ENCODE data around the gene AQP3. TPM values are rescaled to one million over a fixed set of nuclear protein-coding genes. Genes with fewer than 3 reads are reported as not detected.

Gene AQP3
- total and polyA plus RNA-seq, 2 of the 13 experiments (the other 11 are each of a cell fraction or from before 2014, with no cell fraction given) = 1.4 to 5.5 TPM

DNA sequence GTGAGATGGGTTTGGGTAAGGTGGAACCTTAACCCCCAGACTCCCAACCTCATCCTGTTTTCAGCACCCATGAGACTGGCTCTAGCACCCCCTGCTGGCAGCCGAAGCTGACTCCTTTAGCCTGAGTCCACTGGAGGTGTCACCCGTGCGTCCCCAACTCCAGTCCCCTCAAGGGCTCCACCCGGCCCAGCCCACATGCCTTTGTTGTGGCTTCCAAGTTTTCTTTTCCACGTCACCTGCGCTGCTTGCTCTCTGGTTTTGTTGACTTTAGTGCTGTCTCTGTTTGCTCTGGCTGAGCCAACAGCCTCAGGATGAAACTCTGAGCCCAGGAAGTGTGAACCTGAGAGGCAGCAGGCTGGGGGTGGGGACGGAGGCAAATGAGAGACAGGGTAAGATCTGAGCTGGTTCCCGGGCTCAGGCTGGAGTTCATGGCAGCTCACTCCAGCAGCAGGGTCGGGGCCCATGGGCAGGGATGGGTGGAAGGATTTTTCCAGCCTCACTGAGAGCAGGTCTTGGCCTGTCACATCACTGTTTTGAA, 31.8 kb downstream of the AQP3 start (continued):
- TF ChIP-seq, protein P1, sequence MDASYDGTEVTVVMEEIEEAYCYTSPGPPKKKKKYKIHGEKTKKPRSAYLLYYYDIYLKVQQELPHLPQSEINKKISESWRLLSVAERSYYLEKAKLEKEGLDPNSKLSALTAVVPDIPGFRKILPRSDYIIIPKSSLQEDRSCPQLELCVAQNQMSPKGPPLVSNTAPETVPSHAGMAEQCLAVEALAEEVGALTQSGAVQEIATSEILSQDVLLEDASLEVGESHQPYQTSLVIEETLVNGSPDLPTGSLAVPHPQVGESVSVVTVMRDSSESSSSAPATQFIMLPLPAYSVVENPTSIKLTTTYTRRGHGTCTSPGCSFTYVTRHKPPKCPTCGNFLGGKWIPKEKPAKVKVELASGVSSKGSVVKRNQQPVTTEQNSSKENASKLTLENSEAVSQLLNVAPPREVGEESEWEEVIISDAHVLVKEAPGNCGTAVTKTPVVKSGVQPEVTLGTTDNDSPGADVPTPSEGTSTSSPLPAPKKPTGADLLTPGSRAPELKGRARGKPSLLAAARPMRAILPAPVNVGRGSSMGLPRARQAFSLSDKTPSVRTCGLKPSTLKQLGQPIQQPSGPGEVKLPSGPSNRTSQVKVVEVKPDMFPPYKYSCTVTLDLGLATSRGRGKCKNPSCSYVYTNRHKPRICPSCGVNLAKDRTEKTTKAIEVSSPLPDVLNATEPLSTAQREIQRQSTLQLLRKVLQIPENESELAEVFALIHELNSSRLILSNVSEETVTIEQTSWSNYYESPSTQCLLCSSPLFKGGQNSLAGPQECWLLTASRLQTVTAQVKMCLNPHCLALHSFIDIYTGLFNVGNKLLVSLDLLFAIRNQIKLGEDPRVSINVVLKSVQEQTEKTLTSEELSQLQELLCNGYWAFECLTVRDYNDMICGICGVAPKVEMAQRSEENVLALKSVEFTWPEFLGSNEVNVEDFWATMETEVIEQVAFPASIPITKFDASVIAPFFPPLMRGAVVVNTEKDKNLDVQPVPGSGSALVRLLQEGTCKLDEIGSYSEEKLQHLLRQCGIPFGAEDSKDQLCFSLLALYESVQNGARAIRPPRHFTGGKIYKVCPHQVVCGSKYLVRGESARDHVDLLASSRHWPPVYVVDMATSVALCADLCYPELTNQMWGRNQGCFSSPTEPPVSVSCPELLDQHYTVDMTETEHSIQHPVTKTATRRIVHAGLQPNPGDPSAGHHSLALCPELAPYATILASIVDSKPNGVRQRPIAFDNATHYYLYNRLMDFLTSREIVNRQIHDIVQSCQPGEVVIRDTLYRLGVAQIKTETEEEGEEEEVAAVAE (CRISPR knock-in tag; IDR thresholded peaks at IDR 0.05; ENCODE audit: borderline replicate concordance) = peak; percentile 90
- TF ChIP-seq KMT2A (CRISPR knock-in tag; IDR thresholded peaks at IDR 0.05) = peak; percentile 44; the same call in 1 of the 2 replicates
- TF ChIP-seq, protein P2, sequence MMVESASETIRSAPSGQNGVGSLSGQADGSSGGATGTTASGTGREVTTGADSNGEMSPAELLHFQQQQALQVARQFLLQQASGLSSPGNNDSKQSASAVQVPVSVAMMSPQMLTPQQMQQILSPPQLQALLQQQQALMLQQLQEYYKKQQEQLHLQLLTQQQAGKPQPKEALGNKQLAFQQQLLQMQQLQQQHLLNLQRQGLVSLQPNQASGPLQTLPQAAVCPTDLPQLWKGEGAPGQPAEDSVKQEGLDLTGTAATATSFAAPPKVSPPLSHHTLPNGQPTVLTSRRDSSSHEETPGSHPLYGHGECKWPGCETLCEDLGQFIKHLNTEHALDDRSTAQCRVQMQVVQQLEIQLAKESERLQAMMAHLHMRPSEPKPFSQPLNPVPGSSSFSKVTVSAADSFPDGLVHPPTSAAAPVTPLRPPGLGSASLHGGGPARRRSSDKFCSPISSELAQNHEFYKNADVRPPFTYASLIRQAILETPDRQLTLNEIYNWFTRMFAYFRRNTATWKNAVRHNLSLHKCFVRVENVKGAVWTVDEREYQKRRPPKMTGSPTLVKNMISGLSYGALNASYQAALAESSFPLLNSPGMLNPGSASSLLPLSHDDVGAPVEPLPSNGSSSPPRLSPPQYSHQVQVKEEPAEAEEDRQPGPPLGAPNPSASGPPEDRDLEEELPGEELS (CRISPR knock-in tag; IDR thresholded peaks at IDR 0.05) = peak; percentile 99
- peak; percentile 99 for TF ChIP-seq PITX1 (CRISPR knock-in tag; IDR thresholded peaks at IDR 0.05)
- TF ChIP-seq NCOR1 (IDR thresholded peaks at IDR 0.05; ENCODE audit: borderline replicate concordance, low read length) = peak; percentile 75; the same call in 1 of the 2 replicates
- peak; percentile 93 for TF ChIP-seq FOXK2 (IDR thresholded peaks at IDR 0.05)
- no peak for TF ChIP-seq NBN (conservative IDR thresholded peaks at IDR 0.05)
- peak; percentile 96 for TF ChIP-seq CTCF (CRISPR knock-in tag; IDR thresholded peaks at IDR 0.05)
- no peak for TF ChIP-seq SCMH1 (CRISPR knock-in tag; IDR thresholded peaks at IDR 0.05; ENCODE audit: borderline replicate concordance)
- TF ChIP-seq NCOA5 (CRISPR knock-in tag; IDR thresholded peaks at IDR 0.05) = no peak
- TF ChIP-seq ZNF800 (CRISPR knock-in tag; IDR thresholded peaks at IDR 0.05) = peak; percentile 76; the same call in 1 of the 2 replicates
- peak; percentile 95 for TF ChIP-seq FOXA1 (IDR thresholded peaks at IDR 0.05)
- TF ChIP-seq FOXA1 (CRISPR knock-in tag; IDR thresholded peaks at IDR 0.05) = peak; percentile 100
- TF ChIP-seq ZNF83 (CRISPR knock-in tag; IDR thresholded peaks at IDR 0.05; ENCODE audit: borderline replicate concordance) = no peak
- peak; percentile 43; the same call in 1 of the 2 replicates for TF ChIP-seq TOPORS (CRISPR knock-in tag; IDR thresholded peaks at IDR 0.05)
- peak; percentile 87 for TF ChIP-seq NR2F2 (IDR thresholded peaks at IDR 0.05; ENCODE audit: borderline replicate concordance, low read depth)
- TF ChIP-seq, protein P3, sequence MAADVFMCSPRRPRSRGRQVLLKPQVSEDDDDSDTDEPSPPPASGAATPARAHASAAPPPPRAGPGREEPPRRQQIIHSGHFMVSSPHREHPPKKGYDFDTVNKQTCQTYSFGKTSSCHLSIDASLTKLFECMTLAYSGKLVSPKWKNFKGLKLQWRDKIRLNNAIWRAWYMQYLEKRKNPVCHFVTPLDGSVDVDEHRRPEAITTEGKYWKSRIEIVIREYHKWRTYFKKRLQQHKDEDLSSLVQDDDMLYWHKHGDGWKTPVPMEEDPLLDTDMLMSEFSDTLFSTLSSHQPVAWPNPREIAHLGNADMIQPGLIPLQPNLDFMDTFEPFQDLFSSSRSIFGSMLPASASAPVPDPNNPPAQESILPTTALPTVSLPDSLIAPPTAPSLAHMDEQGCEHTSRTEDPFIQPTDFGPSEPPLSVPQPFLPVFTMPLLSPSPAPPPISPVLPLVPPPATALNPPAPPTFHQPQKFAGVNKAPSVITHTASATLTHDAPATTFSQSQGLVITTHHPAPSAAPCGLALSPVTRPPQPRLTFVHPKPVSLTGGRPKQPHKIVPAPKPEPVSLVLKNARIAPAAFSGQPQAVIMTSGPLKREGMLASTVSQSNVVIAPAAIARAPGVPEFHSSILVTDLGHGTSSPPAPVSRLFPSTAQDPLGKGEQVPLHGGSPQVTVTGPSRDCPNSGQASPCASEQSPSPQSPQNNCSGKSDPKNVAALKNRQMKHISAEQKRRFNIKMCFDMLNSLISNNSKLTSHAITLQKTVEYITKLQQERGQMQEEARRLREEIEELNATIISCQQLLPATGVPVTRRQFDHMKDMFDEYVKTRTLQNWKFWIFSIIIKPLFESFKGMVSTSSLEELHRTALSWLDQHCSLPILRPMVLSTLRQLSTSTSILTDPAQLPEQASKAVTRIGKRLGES (CRISPR knock-in tag; IDR thresholded peaks at IDR 0.05; ENCODE audit: borderline replicate concordance) = no peak

All from HepG2 (cell line).